ENCODE data around the gene COL6A2.
A peak's percentile ranks its signal among the peaks of the same experiment; 100 is the strongest.
"Not testable (repeated sequence)": the region's sequence is repeated elsewhere in the genome, so short reads cannot be mapped to it uniquely, and the experiment has no call there.

Gene COL6A2

DNA sequence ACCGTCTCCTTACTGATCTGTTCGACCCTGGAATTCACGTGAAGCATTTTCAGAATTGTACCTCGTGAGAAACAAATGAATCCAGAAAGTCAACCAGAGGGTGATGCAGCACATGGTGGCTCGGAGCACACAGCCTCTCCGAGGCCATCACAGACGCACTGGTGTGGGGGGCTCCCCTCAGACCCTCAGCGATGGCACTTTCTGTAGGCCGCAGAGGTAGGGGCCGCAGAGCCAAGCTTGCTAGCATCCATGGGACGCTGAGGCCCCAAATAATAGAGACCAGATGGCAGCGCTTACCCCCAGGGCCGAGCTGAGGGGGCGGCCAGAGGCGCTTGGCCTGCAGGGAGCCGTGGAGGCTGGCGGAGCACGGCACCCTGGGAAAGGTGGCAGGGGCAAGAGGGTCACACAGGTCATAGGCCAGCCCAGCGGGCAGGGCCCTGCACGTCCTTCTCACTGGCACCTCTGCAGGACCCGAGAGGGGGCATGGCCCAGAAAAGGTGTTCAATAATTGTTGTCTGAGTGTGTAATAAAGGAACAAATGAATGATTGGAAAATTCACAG lies 28.1 kb upstream of the COL6A2 start:
- DNase-seq (ENCODE audit: low spot score): peak; percentile 55
- TF ChIP-seq, protein P1, sequence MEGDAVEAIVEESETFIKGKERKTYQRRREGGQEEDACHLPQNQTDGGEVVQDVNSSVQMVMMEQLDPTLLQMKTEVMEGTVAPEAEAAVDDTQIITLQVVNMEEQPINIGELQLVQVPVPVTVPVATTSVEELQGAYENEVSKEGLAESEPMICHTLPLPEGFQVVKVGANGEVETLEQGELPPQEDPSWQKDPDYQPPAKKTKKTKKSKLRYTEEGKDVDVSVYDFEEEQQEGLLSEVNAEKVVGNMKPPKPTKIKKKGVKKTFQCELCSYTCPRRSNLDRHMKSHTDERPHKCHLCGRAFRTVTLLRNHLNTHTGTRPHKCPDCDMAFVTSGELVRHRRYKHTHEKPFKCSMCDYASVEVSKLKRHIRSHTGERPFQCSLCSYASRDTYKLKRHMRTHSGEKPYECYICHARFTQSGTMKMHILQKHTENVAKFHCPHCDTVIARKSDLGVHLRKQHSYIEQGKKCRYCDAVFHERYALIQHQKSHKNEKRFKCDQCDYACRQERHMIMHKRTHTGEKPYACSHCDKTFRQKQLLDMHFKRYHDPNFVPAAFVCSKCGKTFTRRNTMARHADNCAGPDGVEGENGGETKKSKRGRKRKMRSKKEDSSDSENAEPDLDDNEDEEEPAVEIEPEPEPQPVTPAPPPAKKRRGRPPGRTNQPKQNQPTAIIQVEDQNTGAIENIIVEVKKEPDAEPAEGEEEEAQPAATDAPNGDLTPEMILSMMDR (IDR thresholded peaks at IDR 0.05): no peak
- Histone ChIP-seq H3K27ac (no peak overlapping the region), H3K4me3 (no peak overlapping the region)

DNA sequence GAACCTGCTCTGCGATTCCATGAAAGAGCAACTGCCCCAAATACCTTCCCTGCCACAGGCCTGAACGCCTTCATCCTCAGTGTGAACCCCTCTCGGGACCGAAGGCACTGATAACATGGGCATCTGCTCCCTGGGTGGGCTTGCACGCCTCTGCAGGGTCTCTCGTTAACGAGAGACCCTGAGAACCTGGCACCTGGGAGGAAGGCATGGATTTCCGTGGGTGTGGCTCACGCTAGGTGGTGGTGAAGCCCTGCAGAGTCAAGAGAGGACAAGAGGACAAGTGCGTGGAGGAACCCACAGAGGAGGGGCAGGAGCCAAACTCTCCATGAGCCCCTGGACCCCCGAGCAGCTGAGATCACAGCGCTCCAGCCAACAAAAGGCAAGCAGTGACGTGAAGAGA lies 26.8 kb upstream of the COL6A2 start:
- peak; percentile 29 for DNase-seq (ENCODE audit: low spot score)
- no peak overlapping the region for H3K27ac ChIP-seq
- no peak overlapping the region for H3K4me3 ChIP-seq
- TF ChIP-seq, protein P1 (IDR thresholded peaks at IDR 0.05): no peak

DNA sequence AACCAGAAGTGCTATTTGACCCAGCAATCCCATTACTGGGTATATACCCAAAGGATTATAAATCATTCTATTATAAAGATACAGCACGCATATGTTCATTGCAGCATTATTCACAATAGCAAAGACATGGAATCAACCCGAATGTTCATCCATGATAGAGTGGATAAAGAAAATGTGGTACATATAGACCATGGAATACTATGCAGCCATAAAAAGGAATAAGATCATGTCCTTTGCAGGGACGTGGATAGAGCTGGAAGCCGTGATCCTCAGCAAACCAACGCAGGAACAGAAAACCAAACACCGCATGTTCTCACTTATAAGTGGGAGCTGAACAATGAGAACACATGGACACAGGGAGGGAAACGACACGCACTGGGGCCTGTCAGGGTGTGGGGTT lies 21.2 kb upstream of the COL6A2 start:
- not testable (repeated sequence) for H3K4me3 ChIP-seq; H3K27ac ChIP-seq; DNase-seq (ENCODE audit: low spot score)

DNA sequence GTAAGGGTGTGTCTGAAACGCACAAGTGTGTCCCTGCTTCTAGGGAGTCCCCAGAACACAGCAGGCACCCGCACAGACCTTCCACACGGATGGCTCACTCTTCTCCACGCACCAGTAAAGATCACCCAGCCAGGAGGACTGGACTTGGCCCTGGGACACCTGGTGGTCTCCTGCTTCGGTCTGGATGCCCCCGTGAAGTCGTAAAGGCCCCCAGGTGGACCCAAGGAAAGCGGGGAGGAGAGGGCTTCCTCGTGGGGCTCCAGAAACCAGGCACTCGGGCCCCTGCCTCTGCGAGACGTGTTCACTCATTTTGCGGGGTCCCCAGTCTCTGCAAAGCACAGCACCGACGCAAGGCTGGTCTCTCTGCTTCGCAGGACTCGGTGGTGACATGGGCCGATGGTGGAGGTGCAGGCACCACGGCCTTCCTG lies 20.2 kb upstream of the COL6A2 start:
- Histone ChIP-seq H3K4me3 (no peak overlapping the region), H3K27ac (no peak overlapping the region)
- TF ChIP-seq, protein P1 (IDR thresholded peaks at IDR 0.05): no peak
- peak; percentile 69 for DNase-seq (ENCODE audit: low spot score)

DNA sequence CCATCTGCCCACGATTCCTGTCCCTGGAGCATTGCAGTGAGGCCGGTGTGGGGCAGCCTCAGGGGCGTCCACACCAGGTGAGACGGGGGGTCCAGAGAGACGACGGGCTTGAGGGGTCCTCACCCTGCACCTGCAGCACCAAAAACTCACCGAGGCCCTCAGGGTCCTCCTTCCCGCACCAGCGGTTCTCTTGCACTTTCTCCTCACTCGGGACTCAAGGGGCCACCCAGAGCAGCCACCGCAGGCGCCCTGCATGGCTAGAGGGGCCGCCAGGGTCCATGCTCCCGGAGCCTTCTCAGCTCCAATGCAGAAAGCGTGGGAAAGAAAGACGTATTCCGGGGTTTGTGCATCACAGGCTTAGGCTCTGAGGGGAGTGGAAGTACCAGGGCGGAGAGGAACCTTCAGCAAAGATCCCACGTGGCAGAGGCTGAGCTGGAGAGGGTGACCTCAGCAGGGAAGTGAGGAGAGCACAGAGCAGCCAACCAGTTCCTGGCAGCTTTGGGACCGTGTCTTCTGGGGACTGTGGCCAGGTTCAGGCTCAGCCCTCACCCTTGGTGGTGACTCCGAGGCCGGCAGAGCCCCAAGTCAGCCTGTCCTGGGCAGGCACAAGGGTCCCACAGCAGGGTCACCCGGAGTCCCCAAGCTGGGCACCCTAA lies 19.5 kb upstream of the COL6A2 start:
- Histone ChIP-seq H3K27ac (peak overlapping the region; percentile 56 to 63), H3K4me3 (no peak overlapping the region)
- DNase-seq (ENCODE audit: low spot score): peak; percentile 71
- TF ChIP-seq, protein P1 (IDR thresholded peaks at IDR 0.05): no peak

DNA sequence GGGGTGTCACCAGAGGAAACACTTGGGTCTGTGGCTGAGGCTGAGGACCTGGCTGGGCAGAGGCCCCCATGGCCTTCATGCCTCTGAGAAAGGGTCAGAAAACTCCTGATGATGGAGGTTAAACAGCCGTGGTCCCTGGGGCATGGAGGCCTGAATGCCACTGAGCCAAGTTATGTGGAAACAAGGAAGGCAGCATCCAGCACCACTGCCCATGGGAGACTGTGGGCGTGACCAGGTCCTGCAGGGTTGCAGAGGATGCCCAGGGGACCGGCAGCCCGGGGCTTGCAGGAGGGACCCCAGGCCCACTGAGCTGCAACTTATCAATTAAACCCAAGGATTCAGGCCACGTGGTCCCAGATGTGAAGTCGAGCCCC lies 18.9 kb upstream of the COL6A2 start:
- Histone ChIP-seq H3K4me3 (no peak overlapping the region), H3K27ac (peak overlapping the region; percentile 56 to 63)
- peak; percentile 74 for DNase-seq (ENCODE audit: low spot score)
- TF ChIP-seq, protein P1 (IDR thresholded peaks at IDR 0.05): no peak

DNA sequence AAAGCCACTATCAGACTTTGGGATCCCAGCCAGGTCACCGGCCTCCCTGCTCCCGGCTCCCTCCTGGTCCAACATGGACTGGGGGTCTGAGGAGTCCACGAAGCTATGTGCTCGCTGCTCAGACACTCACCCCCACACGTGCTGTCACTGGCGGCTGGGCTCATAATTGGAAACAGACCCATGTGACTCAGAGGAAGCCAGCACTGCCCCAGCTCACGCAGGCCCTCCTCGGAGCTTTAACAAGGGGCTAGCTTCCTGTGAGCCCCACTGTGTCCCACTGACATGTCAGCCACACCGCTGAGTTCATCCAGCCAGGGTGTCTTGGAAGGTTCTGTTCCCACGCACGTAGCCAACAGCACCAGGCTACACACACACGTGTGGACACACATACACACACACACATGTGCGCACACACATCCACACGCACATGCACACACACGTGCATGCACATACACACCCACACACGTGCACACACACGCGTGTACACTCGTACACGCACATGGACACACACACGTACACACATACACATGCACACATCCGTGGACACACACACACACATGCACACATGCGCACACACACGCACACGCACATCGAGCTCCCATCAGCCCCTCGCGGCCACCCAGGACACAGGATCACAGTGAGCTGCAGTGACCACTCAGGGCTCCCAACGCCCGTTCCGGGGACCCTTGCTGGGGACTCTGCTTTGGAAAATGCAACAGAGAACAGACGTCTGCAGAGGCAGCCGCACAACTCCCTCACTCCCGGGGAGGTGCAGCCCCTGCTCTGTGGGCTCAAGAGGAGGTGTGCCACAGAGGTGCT lies 18.4 kb upstream of the COL6A2 start:
- Histone ChIP-seq H3K4me3 (no peak overlapping the region), H3K27ac (peak overlapping the region; percentile 56 to 63)
- TF ChIP-seq, protein P1 (IDR thresholded peaks at IDR 0.05): no peak
- no peak for DNase-seq (ENCODE audit: low spot score)

Data from coronary artery (tissue), 2 donors.